A549 (cell line): ENCODE measurements around the gene TSTD2. TPM values are rescaled to one million over a fixed set of nuclear protein-coding genes. Genes with fewer than 3 reads are reported as not detected.

Source experiments
- ATAC-seq, 2 experiments: fragments of 200-7000 bp in 1 of 2; fragments of >200 bp in 1 of 2; cut with Nextera tagmentation in 1 of 2; cut with Tn5 transposase in 1 of 2; 3 replicates each; pipeline versions ENCODE4 v1.8.0 to v1.9.1; 2018 to 2020; ENCODE audit warnings: mild to moderate bottlenecking in 1 of 2, moderate library complexity in 1 of 2
- CTCF ChIA-PET: fragments of 300-600 bp; sonication (Branson Sonifier 250); formaldehyde crosslinking; extraction: SDS; loops from one replicate; lab custom pipeline; 2021; ENCODE audit warnings: antibody characterized with exemption, inconsistent platforms; lab: Yijun Ruan, JAX
- POLR2A ChIA-PET: fragments of 350-600 bp; formaldehyde crosslinking; extraction: SDS; loops from one replicate; lab custom pipeline; 2021; ENCODE audit warnings: antibody characterized with exemption, inconsistent platforms; lab: Yijun Ruan, JAX
- DNase-seq, 2 experiments: peaks; one replicate each; pipeline versions ENCODE4 v3.0.0 to v3.0.0-alpha.2; 2011 to 2016; ENCODE audit warnings: low read depth in 1 of 2, low spot score in 1 of 2
- FAIRE-seq: peaks from 2 replicates; lab custom pipeline; 2011; peaks lifted over from hg19 to GRCh38; lab: Jason Lieb, UNC
- H3K27ac ChIP-seq, 2 experiments: fragments of >200 bp; sonication (Bioruptor Twin); formaldehyde crosslinking; 3 replicates each; pipeline ENCODE4 v1.5.1; 2016 to 2017
- H3K4me1 ChIP-seq: fragments of >200 bp; sonication (Bioruptor Twin); formaldehyde crosslinking; 3 replicates; pipeline ENCODE4 v1.6.1; 2016
- H3K4me2 ChIP-seq: fragments of >200 bp; sonication (Bioruptor Twin); formaldehyde crosslinking; 3 replicates; pipeline ENCODE4 v1.6.1; 2016
- H3K4me3 ChIP-seq: fragments of >200 bp; sonication (Bioruptor Twin); formaldehyde crosslinking; 3 replicates; pipeline ENCODE4 v1.5.1; 2016
- H3K9me3 ChIP-seq: fragments of >200 bp; sonication (Bioruptor Twin); formaldehyde crosslinking; 3 replicates; pipeline ENCODE4 v1.6.1; 2016
- EHF ChIP-seq: fragments of 250-450 bp; sonication (Bioruptor Pico); IDR thresholded peaks from 2 replicates; pipeline ENCODE4 v1.5.0; 2020; ENCODE audit warnings: mild to moderate bottlenecking
- ESRRA ChIP-seq: fragments of 150-350 bp; IDR thresholded peaks from 2 replicates; pipeline ENCODE4 v1.6.1; 2014; ENCODE audit warnings: mild to moderate bottlenecking, low read length, borderline replicate concordance
- FOSB ChIP-seq: fragments of 250-450 bp; sonication (Bioruptor Pico); IDR thresholded peaks from 2 replicates; pipeline ENCODE4 v1.5.0; 2020; ENCODE audit warnings: mild to moderate bottlenecking, moderate library complexity
- FOXS1 ChIP-seq: fragments of 250-450 bp; sonication (Bioruptor Pico); IDR thresholded peaks from 2 replicates; pipeline ENCODE4 v1.5.0; 2020; ENCODE audit warnings: mild to moderate bottlenecking, moderate library complexity
- HDAC2 ChIP-seq: fragments of 200-600 bp; sonication (generic); IDR thresholded peaks from 2 replicates; pipeline ENCODE4 v1.6.1; 2016
- HEYL ChIP-seq: fragments of 250-450 bp; sonication (Bioruptor Pico); IDR thresholded peaks from 2 replicates; pipeline ENCODE4 v1.8.0; 2021; ENCODE audit warnings: mild to moderate bottlenecking, moderate library complexity
- HOXB13 ChIP-seq: fragments of 250-450 bp; sonication (Bioruptor Pico); IDR thresholded peaks from 2 replicates; pipeline ENCODE4 v1.5.0; 2020; ENCODE audit warnings: low read depth, mild to moderate bottlenecking, moderate library complexity
- KDM5A ChIP-seq: fragments of 200-600 bp; sonication (generic); IDR thresholded peaks from 2 replicates; pipeline ENCODE4 v1.6.1; 2016; ENCODE audit warnings: antibody characterized with exemption, mild to moderate bottlenecking
- MAFK ChIP-seq: fragments of 450-650 bp; IDR thresholded peaks from 2 replicates; pipeline ENCODE4 v1.6.1; 2014; ENCODE audit not compliant: partially characterized antibody
- MAZ ChIP-seq: fragments of 150-350 bp; IDR thresholded peaks from 2 replicates; pipeline ENCODE4 v1.6.1; 2014; ENCODE audit warnings: antibody characterized with exemption, low read depth, low read length, borderline replicate concordance
- MYC ChIP-seq: IDR thresholded peaks from 2 replicates; pipeline ENCODE4 v1.6.1; 2012; ENCODE audit warnings: mild to moderate bottlenecking, inconsistent platforms, low read length, improper control_type of control experiment, borderline replicate concordance
- NPAS2 ChIP-seq: fragments of 250-450 bp; sonication (Bioruptor Pico); IDR thresholded peaks from 2 replicates; pipeline ENCODE4 v1.8.0; 2022; ENCODE audit warnings: mild to moderate bottlenecking, moderate library complexity, borderline replicate concordance
- NR3C1 ChIP-seq: fragments of >200 bp; sonication (Bioruptor Twin); formaldehyde crosslinking; IDR thresholded peaks from 3 replicates; pipeline ENCODE4 v1.6.1; 2017
- POLR2AphosphoS2 ChIP-seq: conservative IDR thresholded peaks from 2 replicates; pipeline ENCODE4 v1.6.1; 2012; ENCODE audit warnings: low read length, improper control_type of control experiment, inconsistent platforms
- RAD21 ChIP-seq, 2 experiments: fragments of >200 bp in 1 of 2; sonication (Bioruptor Twin) in 1 of 2; formaldehyde crosslinking in 1 of 2; IDR thresholded peaks in 1 of 2; conservative IDR thresholded peaks in 1 of 2; 2 replicates in 1 of 2; 3 replicates in 1 of 2; pipeline ENCODE4 v1.6.1; 2012 to 2018; ENCODE audit warnings: inconsistent platforms in 1 of 2
- RNF2 ChIP-seq: fragments of 200-600 bp; sonication (generic); IDR thresholded peaks from 2 replicates; pipeline ENCODE4 v1.6.1; 2016; ENCODE audit warnings: low read depth, mild to moderate bottlenecking, antibody characterized with exemption, moderate library complexity, borderline replicate concordance
- TP53 ChIP-seq: fragments of 250-450 bp; sonication (Bioruptor Pico); IDR thresholded peaks from 2 replicates; pipeline ENCODE4 v1.5.0; 2021; ENCODE audit warnings: mild to moderate bottlenecking, moderate library complexity
- ZNF302 ChIP-seq: fragments of 250-450 bp; sonication (Bioruptor Pico); IDR thresholded peaks from 2 replicates; pipeline ENCODE4 v1.9.0; 2021; ENCODE audit warnings: inconsistent platforms, mild to moderate bottlenecking, moderate library complexity
- WGBS: methylation state at CpG from one replicate; pipeline ENCODE4 v1.1.6; 2017; ENCODE audit errors: missing lambda C conversion rate; 5-methylcytosine and 5-hydroxymethylcytosine counted together
- polyA plus RNA-seq, 4 experiments: library from polyadenylated mRNA; depleted of rRNA in 3 of 4; stranded (reverse); fragments of >200 nt; fragmentation: RNase III in 1 of 4; extraction: RNeasy Plus Mini Kit Qiagen cat#74134 plus additional on column Dnase treatment in 1 of 4; gene quantifications; 2 replicates in 3 of 4; 3 replicates in 1 of 4; pipeline ENCODE4 v1.2.3, GENCODE V29; 2011 to 2017
- TF ChIP-seq, protein P1 (sequence below): fragments of 150-350 bp; IDR thresholded peaks from 2 replicates; pipeline ENCODE4 v1.6.1; 2014; ENCODE audit warnings: low read depth, mild to moderate bottlenecking, low read length
- TF ChIP-seq, protein P2 (sequence below): IDR thresholded peaks from 2 replicates; pipeline ENCODE4 v1.6.1; 2012; ENCODE audit warnings: low read depth, borderline replicate concordance
- TF ChIP-seq, protein P3 (sequence below): fragments of 250-450 bp; sonication (Bioruptor Pico); IDR thresholded peaks from 2 replicates; pipeline ENCODE4 v1.5.0; 2021; ENCODE audit warnings: mild to moderate bottlenecking, moderate library complexity, borderline replicate concordance
- TF ChIP-seq, protein P4 (sequence below): fragments of 450-650 bp; IDR thresholded peaks from 2 replicates; pipeline ENCODE4 v1.6.1; 2014; ENCODE audit warnings: antibody characterized with exemption

Gene TSTD2
- polyA plus RNA-seq, 2 of the 4 experiments (the other 2 are of a cell fraction): 11.4 to 37.4 TPM

DNA sequence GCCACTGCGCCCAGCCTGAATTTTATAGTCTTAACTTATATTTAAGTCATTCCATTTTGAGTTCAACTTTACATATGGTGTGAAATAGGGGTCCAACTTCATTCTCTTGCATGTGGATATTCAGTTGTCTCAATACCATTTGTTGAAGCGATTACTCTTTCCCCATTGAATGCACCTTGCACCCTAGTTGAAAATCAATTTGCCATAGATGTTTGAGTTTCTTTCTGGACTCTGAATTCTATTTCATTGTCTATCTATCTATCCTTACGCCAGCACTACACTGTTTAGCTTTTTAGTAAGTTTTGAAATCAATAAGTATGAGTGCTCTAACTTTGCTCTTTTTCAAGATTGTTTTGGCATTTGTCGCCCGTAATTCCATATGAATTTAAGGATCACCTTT lies 81.9 kb downstream of the TSTD2 start:
- 68% methylated on average over 5 of the region's 5 CpGs for WGBS
- H3K4me3 ChIP-seq: no peak overlapping the region
- ATAC-seq (no peak), DNase-seq (no peak), FAIRE-seq (no peak)
- no peak overlapping the region for H3K27ac ChIP-seq
- no peak overlapping the region for H3K4me2 ChIP-seq
- POLR2A ChIA-PET: no interaction called here
- CTCF ChIA-PET: no interaction called here
- TF ChIP-seq MAZ (no peak), POLR2AphosphoS2 (no peak), RAD21 (conservative IDR thresholded peaks at IDR 0.05 in 1 of 2, IDR thresholded peaks at IDR 0.05 in 1 of 2) (no peak), NPAS2 (CRISPR knock-in tag) (no peak), EHF (CRISPR knock-in tag) (no peak), TP53 (CRISPR knock-in tag) (no peak), HOXB13 (CRISPR knock-in tag) (no peak), FOSB (no peak), FOXS1 (CRISPR knock-in tag) (no peak), HEYL (no peak), HDAC2 (no peak), MYC (no peak), ESRRA (no peak), KDM5A (no peak)
- TF ChIP-seq, protein P1, sequence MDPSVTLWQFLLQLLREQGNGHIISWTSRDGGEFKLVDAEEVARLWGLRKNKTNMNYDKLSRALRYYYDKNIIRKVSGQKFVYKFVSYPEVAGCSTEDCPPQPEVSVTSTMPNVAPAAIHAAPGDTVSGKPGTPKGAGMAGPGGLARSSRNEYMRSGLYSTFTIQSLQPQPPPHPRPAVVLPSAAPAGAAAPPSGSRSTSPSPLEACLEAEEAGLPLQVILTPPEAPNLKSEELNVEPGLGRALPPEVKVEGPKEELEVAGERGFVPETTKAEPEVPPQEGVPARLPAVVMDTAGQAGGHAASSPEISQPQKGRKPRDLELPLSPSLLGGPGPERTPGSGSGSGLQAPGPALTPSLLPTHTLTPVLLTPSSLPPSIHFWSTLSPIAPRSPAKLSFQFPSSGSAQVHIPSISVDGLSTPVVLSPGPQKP: no peak
- TF ChIP-seq, protein P2, sequence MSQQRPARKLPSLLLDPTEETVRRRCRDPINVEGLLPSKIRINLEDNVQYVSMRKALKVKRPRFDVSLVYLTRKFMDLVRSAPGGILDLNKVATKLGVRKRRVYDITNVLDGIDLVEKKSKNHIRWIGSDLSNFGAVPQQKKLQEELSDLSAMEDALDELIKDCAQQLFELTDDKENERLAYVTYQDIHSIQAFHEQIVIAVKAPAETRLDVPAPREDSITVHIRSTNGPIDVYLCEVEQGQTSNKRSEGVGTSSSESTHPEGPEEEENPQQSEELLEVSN: no peak
- TF ChIP-seq, protein P3, sequence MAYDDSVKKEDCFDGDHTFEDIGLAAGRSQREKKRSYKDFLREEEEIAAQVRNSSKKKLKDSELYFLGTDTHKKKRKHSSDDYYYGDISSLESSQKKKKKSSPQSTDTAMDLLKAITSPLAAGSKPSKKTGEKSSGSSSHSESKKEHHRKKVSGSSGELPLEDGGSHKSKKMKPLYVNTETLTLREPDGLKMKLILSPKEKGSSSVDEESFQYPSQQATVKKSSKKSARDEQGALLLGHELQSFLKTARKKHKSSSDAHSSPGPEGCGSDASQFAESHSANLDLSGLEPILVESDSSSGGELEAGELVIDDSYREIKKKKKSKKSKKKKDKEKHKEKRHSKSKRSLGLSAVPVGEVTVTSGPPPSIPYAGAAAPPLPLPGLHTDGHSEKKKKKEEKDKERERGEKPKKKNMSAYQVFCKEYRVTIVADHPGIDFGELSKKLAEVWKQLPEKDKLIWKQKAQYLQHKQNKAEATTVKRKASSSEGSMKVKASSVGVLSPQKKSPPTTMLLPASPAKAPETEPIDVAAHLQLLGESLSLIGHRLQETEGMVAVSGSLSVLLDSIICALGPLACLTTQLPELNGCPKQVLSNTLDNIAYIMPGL: no peak
- no peaks in the 10 kb centered on the region for H3K4me1 ChIP-seq
- no peaks in the 10 kb centered on the region for H3K9me3 ChIP-seq

DNA sequence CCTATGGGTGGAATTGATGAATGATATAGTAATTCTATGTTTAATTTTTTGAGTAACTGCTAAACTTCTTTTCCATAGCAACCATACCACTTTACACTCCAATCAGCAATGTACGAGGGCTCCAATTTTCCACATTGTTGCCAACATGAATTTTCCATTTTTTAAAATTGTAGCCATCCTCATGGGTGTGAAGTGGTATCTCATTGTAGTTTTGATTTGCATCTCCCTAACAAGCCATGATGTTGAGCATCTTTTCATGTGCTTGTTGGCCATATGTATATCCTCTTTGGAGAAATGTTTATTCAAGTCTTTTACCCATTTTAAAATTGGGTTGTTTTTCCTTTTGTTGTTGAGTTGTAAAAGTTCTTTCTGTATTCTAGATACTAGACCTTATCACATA lies 82.8 kb downstream of the TSTD2 start:
- TF ChIP-seq NR3C1 (no peak), RNF2 (no peak), MAFK (no peak), ZNF302 (CRISPR knock-in tag) (no peak)
- TF ChIP-seq, protein P4, sequence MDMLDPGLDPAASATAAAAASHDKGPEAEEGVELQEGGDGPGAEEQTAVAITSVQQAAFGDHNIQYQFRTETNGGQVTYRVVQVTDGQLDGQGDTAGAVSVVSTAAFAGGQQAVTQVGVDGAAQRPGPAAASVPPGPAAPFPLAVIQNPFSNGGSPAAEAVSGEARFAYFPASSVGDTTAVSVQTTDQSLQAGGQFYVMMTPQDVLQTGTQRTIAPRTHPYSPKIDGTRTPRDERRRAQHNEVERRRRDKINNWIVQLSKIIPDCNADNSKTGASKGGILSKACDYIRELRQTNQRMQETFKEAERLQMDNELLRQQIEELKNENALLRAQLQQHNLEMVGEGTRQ: no peak
- Histone ChIP-seq H3K27ac (no peak overlapping the region), H3K4me1 (no peaks in the 10 kb centered on the region), H3K9me3 (no peaks in the 10 kb centered on the region), H3K4me2 (no peak overlapping the region), H3K4me3 (no peak overlapping the region)
- POLR2A ChIA-PET: no interaction called here
- CTCF ChIA-PET: no interaction called here
- DNase-seq: no peak
- WGBS: 78% methylated on average over 1 of the region's 1 CpG
- FAIRE-seq: no peak
- ATAC-seq: no peak

Other genes with a start within 250 kb of the TSTD2 start
- gene TDRD7, start 221.3 kb downstream of the TSTD2 start, polyA plus RNA-seq (2011; rRNA removed): 15.7 and 18.3 TPM in 2 replicates
- 11.1 to 14.2 TPM (median 11.5 TPM) in 3 replicates for gene TDRD7, start 221.3 kb downstream of the TSTD2 start, polyA plus RNA-seq (2017; fragmentation: RNase III; extraction: RNeasy Plus Mini Kit Qiagen cat#74134 plus additional on column Dnase treatment)
- gene TMOD1, start 131.7 kb downstream of the TSTD2 start, polyA plus RNA-seq (2011; rRNA removed): 0.28 and 0.48 TPM in 2 replicates
- gene TMOD1, start 131.7 kb downstream of the TSTD2 start, polyA plus RNA-seq (2017; fragmentation: RNase III; extraction: RNeasy Plus Mini Kit Qiagen cat#74134 plus additional on column Dnase treatment): 0.62 to 0.98 TPM (median 0.80 TPM) in 3 replicates
- gene NCBP1, start 453 bp upstream of the TSTD2 start, polyA plus RNA-seq (2011; rRNA removed): 43.4 and 48.2 TPM in 2 replicates
- gene NCBP1, start 453 bp upstream of the TSTD2 start, polyA plus RNA-seq (2017; fragmentation: RNase III; extraction: RNeasy Plus Mini Kit Qiagen cat#74134 plus additional on column Dnase treatment): 31.8 to 37.8 TPM (median 36.6 TPM) in 3 replicates
- gene XPA, start 64.0 kb upstream of the TSTD2 start, polyA plus RNA-seq (2011; rRNA removed): 4.5 and 8.0 TPM in 2 replicates
- 14.0 to 14.9 TPM (median 14.6 TPM) in 3 replicates for gene XPA, start 64.0 kb upstream of the TSTD2 start, polyA plus RNA-seq (2017; fragmentation: RNase III; extraction: RNeasy Plus Mini Kit Qiagen cat#74134 plus additional on column Dnase treatment)
- 4.3 and 5.5 TPM in 2 replicates for gene FOXE1, start 219.9 kb upstream of the TSTD2 start, polyA plus RNA-seq (2011; rRNA removed)
- 5.7 to 6.8 TPM (median 6.3 TPM) in 3 replicates for gene FOXE1, start 219.9 kb upstream of the TSTD2 start, polyA plus RNA-seq (2017; fragmentation: RNase III; extraction: RNeasy Plus Mini Kit Qiagen cat#74134 plus additional on column Dnase treatment)